Raji (cell line): ENCODE results near the gene BBOF1.

Source experiments
- POLR2A ChIP-seq: IDR thresholded peaks from 2 replicates; pipeline ENCODE4 v1.6.1; 2011; ENCODE audit warnings: low read depth, low read length, control low read depth; ENCODE audit not compliant: insufficient read depth

Gene BBOF1

GRCh38 chr14:74077401-74077800, 58.3 kb downstream of the BBOF1 start:
- no peak for TF ChIP-seq POLR2A

GRCh38 chr14:74080820-74081460, 61.8 kb downstream of the BBOF1 start:
- no peak for TF ChIP-seq POLR2A

GRCh38 chr14:74081491-74081890, 62.3 kb downstream of the BBOF1 start:
- no peak for TF ChIP-seq POLR2A

GRCh38 chr14:74083161-74083560, 64.0 kb downstream of the BBOF1 start:
- TF ChIP-seq POLR2A = no peak

GRCh38 chr14:74083784-74084276, 64.7 kb downstream of the BBOF1 start:
- no peak for TF ChIP-seq POLR2A

- peak; percentile 67 for TF ChIP-seq POLR2A
Observed at GRCh38 chr14:74084277-74085046, 65.3 kb downstream of the BBOF1 start, which contains the start of the genes ALDH6A1 and LIN52. Gene ALDH6A1, minus strand, starts transcription at chr14:74084453. Its CDS starts 59 bp downstream, at chr14:74084394. Gene LIN52, plus strand, starts transcription at chr14:74084956. Its CDS starts 19 bp downstream, at chr14:74084975.

GRCh38 chr14:74085047-74085637, 66.0 kb downstream of the BBOF1 start:
- TF ChIP-seq POLR2A = no peak

GRCh38 chr14:74085828-74086227, 66.7 kb downstream of the BBOF1 start:
- no peak for TF ChIP-seq POLR2A

- TF ChIP-seq POLR2A = no peak
Observed at GRCh38 chr14:74089251-74090020, 70.3 kb downstream of the BBOF1 start.

- no peak for TF ChIP-seq POLR2A
Observed at GRCh38 chr14:74105381-74105780, 86.2 kb downstream of the BBOF1 start.

- no peak for TF ChIP-seq POLR2A
Observed at GRCh38 chr14:74109369-74109768, 90.2 kb downstream of the BBOF1 start.
